SK-N-SH treated with all-trans-retinoic acid at 6 μM for 48 hours (cell line): Measurements from ENCODE around the gene DGKI.

Experiments used
- CSDC2 ChIP-seq: fragments of 250-450 bp; sonication (Bioruptor Pico); IDR thresholded peaks from 2 replicates; pipeline ENCODE4 v1.5.0; 2020; ENCODE audit warnings: mild to moderate bottlenecking, moderate library complexity
- OSR1 ChIP-seq: fragments of 250-450 bp; sonication (Bioruptor Pico); IDR thresholded peaks from 2 replicates; pipeline ENCODE4 v1.8.0; 2022; ENCODE audit warnings: moderate library complexity, mild to moderate bottlenecking, inconsistent platforms
- RARB ChIP-seq: fragments of 250-450 bp; sonication (Bioruptor Pico); IDR thresholded peaks from 2 replicates; pipeline ENCODE4 v1.8.0; 2021; ENCODE audit warnings: mild to moderate bottlenecking, moderate library complexity
- SNAI2 ChIP-seq: fragments of 250-450 bp; sonication (Bioruptor Pico); IDR thresholded peaks from 2 replicates; pipeline ENCODE4 v1.5.0; 2020; ENCODE audit warnings: mild to moderate bottlenecking, moderate library complexity
- TOX ChIP-seq: fragments of 250-450 bp; sonication (Bioruptor Pico); IDR thresholded peaks from 2 replicates; pipeline ENCODE4 v1.8.0; 2021; ENCODE audit warnings: mild to moderate bottlenecking, moderate library complexity, borderline replicate concordance
- ZFP30 ChIP-seq: fragments of 450-650 bp; formaldehyde crosslinking; IDR thresholded peaks from 2 replicates; pipeline ENCODE4 v1.5.0; 2022; ENCODE audit warnings: mild to moderate bottlenecking, moderate library complexity
- ZNF565 ChIP-seq: fragments of 450-650 bp; formaldehyde crosslinking; conservative IDR thresholded peaks from 2 replicates; pipeline ENCODE4 v1.5.0; 2020; ENCODE audit warnings: low read depth, mild to moderate bottlenecking, moderate library complexity
- TF ChIP-seq, protein P1 (sequence below): fragments of 250-450 bp; sonication (Bioruptor Pico); IDR thresholded peaks from 2 replicates; pipeline ENCODE4 v1.8.0; 2020; ENCODE audit warnings: mild to moderate bottlenecking, moderate library complexity, borderline replicate concordance
- TF ChIP-seq, protein P2 (sequence below): fragments of 250-450 bp; sonication (Bioruptor Pico); IDR thresholded peaks from 2 replicates; pipeline ENCODE4 v1.8.0; 2021; ENCODE audit warnings: low read depth, mild to moderate bottlenecking, moderate library complexity, borderline replicate concordance
- TF ChIP-seq, protein P3 (sequence below): fragments of 250-450 bp; sonication (Bioruptor Pico); IDR thresholded peaks from 2 replicates; pipeline ENCODE4 v1.5.0; 2020; ENCODE audit warnings: mild to moderate bottlenecking, moderate library complexity
- TF ChIP-seq, protein P4 (sequence below): fragments of 250-450 bp; sonication (Bioruptor Pico); IDR thresholded peaks from 2 replicates; pipeline ENCODE4 v1.5.1; 2020; ENCODE audit warnings: low read depth, mild to moderate bottlenecking, moderate library complexity

DNA sequence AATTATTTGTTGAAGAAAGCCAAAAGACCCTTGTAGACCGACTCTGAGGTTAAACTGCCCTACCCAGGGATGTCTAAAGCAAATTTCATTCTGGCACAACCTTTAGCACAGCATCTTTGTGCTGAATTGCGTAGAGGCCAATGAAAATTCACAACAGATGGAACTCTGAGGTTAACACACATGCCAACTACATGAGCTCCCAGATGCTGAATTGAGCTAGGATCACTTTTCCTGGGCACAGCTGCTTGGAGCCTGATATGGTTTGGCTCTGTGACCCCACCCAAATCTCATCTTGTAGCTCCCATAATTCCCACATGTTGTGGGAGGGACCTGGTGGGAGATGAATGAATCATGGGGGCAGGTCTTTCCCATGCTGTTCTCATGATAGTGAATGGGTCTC is 345.2 kb downstream of the DGKI start:
- TF ChIP-seq ZFP30 (CRISPR knock-in tag), result no peak
- TF ChIP-seq, protein P1, sequence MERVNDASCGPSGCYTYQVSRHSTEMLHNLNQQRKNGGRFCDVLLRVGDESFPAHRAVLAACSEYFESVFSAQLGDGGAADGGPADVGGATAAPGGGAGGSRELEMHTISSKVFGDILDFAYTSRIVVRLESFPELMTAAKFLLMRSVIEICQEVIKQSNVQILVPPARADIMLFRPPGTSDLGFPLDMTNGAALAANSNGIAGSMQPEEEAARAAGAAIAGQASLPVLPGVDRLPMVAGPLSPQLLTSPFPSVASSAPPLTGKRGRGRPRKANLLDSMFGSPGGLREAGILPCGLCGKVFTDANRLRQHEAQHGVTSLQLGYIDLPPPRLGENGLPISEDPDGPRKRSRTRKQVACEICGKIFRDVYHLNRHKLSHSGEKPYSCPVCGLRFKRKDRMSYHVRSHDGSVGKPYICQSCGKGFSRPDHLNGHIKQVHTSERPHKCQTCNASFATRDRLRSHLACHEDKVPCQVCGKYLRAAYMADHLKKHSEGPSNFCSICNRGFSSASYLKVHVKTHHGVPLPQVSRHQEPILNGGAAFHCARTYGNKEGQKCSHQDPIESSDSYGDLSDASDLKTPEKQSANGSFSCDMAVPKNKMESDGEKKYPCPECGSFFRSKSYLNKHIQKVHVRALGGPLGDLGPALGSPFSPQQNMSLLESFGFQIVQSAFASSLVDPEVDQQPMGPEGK (CRISPR knock-in tag), result no peak
- TF ChIP-seq OSR1 (CRISPR knock-in tag), result no peak
- TF ChIP-seq, protein P2, sequence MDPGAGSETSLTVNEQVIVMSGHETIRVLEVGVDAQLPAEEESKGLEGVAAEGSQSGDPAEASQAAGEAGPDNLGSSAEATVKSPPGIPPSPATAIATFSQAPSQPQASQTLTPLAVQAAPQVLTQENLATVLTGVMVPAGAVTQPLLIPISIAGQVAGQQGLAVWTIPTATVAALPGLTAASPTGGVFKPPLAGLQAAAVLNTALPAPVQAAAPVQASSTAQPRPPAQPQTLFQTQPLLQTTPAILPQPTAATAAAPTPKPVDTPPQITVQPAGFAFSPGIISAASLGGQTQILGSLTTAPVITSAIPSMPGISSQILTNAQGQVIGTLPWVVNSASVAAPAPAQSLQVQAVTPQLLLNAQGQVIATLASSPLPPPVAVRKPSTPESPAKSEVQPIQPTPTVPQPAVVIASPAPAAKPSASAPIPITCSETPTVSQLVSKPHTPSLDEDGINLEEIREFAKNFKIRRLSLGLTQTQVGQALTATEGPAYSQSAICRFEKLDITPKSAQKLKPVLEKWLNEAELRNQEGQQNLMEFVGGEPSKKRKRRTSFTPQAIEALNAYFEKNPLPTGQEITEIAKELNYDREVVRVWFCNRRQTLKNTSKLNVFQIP, result no peak
- no peak for TF ChIP-seq TOX (CRISPR knock-in tag)
- no peak for TF ChIP-seq CSDC2 (CRISPR knock-in tag)
- TF ChIP-seq, protein P3, sequence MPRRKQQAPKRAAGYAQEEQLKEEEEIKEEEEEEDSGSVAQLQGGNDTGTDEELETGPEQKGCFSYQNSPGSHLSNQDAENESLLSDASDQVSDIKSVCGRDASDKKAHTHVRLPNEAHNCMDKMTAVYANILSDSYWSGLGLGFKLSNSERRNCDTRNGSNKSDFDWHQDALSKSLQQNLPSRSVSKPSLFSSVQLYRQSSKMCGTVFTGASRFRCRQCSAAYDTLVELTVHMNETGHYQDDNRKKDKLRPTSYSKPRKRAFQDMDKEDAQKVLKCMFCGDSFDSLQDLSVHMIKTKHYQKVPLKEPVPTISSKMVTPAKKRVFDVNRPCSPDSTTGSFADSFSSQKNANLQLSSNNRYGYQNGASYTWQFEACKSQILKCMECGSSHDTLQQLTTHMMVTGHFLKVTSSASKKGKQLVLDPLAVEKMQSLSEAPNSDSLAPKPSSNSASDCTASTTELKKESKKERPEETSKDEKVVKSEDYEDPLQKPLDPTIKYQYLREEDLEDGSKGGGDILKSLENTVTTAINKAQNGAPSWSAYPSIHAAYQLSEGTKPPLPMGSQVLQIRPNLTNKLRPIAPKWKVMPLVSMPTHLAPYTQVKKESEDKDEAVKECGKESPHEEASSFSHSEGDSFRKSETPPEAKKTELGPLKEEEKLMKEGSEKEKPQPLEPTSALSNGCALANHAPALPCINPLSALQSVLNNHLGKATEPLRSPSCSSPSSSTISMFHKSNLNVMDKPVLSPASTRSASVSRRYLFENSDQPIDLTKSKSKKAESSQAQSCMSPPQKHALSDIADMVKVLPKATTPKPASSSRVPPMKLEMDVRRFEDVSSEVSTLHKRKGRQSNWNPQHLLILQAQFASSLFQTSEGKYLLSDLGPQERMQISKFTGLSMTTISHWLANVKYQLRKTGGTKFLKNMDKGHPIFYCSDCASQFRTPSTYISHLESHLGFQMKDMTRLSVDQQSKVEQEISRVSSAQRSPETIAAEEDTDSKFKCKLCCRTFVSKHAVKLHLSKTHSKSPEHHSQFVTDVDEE (CRISPR knock-in tag), result no peak
- TF ChIP-seq RARB (CRISPR knock-in tag), result no peak
- TF ChIP-seq SNAI2 (CRISPR knock-in tag), result no peak
- TF ChIP-seq, protein P4, sequence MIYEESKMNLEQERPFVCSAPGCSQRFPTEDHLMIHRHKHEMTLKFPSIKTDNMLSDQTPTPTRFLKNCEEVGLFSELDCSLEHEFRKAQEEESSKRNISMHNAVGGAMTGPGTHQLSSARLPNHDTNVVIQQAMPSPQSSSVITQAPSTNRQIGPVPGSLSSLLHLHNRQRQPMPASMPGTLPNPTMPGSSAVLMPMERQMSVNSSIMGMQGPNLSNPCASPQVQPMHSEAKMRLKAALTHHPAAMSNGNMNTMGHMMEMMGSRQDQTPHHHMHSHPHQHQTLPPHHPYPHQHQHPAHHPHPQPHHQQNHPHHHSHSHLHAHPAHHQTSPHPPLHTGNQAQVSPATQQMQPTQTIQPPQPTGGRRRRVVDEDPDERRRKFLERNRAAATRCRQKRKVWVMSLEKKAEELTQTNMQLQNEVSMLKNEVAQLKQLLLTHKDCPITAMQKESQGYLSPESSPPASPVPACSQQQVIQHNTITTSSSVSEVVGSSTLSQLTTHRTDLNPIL (CRISPR knock-in tag), result no peak
- TF ChIP-seq ZNF565 (CRISPR knock-in tag), result no peak
